GM19467 (cell line): ENCODE data around the gene USP20.

Source experiments
- ATAC-seq: cut with Tn5 transposase; IDR thresholded peaks from one replicate; pipeline ENCODE4 v1.9.1; 2021; ENCODE audit warnings: mild to moderate bottlenecking, moderate library complexity; ENCODE audit not compliant: unreplicated experiment

Gene USP20

DNA sequence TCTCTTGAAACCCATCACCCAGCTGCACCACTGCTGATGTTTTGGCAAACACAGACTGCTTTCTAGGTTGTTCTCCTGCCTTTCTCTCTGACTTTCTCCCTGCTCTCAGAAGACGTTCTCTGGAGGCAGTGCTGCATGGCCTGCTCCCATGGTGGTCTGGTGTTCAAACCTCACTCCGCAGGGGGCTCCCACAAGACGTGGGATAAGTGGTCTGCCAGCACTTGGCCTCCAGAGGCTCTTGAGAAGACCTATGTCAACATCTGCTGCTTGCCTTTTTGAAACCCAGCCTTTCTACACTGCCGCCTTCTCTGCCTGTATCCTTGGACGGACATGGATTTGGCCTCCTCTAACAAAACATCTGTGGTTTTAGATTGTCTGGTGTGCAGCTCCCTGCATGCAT is 16.6 kb downstream of the USP20 start:
- no peak for ATAC-seq

DNA sequence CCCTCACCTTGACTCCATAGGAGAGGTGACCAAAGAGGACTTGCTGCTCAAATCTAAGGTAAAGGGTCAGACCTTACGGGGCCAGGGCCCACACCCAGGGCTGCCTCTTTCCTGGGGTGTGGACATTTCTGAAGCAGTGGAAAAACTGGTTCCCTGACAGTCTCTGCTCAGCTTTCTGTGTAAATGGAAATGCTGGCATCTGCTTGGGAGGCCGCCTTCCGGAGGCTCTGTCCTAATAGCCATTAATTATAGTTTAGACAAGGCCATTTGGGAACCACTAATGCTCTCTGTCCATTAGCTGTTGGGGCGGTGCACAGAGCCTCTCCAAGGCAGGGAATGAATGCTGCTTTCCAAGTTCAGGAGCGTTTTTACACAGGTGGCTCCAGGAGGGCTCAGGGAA is 17.3 kb downstream of the USP20 start:
- no peak for ATAC-seq

DNA sequence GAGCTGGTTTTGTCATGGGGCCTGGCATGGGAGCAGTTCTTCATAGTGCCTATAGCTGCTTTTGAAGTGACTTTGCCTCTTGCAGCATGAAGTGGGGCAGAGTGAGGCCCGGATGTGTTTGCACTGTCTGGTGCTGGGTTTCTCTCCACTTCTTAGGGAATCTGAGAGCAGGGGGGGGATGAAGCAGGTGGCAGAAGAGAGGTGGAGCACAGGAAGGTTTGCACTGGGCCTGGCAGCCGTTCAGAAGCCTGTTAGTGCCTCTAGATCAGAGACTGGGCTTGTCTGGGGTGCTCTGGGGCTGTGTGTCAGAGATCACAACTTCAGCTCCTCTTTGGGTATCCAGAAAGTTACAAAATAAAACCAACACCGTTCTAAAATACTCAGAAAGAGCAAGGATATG is 18.4 kb downstream of the USP20 start:
- no peak for ATAC-seq

DNA sequence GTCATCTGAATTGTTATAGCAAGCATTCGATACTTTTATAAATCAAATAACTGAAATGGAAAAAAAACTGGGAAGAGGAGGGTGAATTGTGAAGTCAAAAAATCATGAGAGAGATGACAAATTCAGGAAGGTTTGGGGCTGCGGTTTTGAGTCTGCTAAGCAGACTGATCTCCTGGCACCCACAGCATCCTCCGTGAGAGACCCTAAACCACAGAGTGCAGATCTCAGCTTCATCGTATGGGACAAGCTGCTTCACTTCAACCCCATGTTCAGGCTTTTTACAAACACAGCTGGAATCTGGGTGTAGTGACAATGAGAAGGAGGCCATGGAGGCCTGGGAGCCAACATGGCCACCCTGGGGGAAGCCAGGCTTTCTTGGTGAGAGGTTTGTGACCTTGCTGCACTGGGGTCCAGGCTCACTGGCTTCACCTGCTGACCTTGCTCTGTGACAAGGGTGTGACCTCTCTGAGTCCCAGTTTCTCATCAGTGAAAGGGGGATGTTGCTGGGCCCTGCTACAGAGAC is 19.4 kb downstream of the USP20 start:
- no peak for ATAC-seq

DNA sequence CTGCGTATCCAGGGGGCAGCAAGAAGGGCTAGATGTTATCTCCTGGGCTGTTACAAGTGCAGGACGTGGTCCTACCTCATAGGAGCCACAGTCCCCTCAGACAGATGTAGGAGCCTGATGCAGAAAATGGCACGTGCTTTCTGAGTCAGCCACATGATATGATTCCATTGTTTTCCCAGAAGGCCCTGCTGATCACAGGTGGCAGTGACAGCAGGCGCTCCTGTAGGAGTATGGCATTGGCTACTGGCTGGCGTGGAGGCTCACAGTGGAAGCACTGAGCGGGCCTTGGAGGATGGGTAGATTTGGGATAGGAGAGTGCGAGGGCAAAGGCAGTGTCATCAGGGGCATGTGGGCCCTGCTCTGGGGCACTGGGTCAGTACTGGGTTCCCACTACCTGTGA is 21.9 kb downstream of the USP20 start:
- no peak for ATAC-seq

DNA sequence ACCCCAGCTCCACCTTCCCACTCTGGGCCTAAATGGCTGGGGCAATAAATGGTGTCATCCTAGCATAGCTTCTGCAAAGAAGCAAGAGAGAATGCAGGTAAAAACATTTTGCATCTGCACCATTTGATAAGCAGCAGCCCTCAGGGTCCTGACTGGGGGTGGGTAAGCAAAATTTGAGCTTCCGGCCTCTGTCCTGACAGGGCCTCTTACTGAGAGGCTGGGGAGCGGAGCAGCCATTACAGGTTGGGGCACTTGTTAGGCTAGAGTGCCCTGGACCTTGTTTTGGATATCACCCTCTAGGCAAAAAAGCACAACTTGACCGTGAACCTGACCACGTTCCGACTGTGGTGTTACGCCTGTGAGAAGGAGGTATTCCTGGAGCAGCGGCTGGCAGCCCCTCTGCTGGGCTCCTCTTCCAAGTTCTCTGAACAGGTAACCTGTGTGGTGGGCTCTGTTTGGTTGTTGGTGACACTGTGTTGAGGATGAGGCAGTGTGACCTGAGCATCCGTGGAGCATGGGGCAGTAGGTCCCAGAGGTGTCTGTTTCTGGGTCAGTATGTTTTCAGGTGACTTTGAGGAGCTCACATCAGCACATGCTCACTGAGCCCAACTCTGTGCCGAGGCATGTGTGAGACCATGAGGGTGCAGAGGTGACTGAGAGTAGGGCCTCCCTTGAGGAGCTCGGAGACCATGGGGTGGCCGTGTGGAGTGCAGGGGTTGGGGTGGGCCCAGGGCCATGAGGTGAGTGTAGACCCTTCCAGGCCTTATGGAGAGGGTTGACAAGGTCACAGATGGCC is 23.1 kb downstream of the USP20 start:
- ATAC-seq: no peak

DNA sequence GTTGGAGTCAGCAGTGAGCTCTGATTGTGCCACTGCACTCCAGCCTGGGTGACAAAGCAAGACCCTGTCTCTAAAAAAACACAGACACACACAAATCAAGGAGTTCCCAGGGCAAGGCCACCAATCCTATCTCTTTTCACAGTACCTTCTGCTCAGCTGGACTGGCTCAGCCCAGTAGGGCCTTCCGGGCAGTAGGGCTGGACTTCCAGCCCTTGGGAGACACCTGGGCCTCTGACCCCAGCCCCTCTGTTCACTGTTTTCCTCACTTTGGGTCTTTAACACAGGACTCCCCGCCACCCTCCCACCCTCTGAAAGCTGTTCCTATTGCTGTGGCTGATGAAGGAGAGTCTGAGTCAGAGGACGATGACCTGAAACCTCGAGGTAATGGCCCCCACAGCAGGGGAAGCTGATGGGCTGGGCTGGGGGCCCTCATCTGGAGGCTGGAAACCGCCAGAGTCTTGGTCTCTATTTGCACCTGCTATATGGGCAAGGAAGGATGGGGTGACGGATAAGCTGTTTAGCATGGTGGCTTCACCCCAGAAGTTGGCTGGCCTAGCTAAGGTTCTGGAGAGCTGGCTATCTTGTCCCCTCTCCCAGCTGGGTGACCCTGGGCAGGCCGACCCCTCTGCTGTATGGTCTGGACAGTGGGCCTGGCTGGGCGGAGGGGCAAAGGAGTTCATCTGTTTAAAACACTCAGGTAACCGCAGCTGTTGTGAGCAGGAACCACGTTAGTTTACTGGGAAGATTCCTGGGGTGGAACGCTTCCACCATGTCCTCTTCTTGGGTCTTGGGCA is 25.6 kb downstream of the USP20 start:
- no peak for ATAC-seq

DNA sequence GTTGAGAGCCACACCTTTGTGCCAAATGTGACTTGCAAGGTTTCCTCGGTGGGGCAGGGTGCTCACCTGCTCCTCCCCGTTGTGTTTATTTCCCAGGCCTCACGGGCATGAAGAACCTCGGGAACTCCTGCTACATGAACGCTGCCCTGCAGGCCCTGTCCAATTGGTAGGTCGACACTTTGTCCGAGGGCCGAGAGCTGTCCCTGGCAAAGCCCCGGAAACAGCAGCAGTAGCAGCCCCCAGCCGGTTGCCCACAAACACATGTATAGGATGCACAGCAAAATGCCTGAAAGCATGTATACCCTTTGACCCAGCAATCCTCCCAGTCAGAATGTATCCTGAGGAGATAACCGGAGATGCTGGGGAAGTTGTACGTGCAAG is 26.2 kb downstream of the USP20 start:
- no peak for ATAC-seq

DNA sequence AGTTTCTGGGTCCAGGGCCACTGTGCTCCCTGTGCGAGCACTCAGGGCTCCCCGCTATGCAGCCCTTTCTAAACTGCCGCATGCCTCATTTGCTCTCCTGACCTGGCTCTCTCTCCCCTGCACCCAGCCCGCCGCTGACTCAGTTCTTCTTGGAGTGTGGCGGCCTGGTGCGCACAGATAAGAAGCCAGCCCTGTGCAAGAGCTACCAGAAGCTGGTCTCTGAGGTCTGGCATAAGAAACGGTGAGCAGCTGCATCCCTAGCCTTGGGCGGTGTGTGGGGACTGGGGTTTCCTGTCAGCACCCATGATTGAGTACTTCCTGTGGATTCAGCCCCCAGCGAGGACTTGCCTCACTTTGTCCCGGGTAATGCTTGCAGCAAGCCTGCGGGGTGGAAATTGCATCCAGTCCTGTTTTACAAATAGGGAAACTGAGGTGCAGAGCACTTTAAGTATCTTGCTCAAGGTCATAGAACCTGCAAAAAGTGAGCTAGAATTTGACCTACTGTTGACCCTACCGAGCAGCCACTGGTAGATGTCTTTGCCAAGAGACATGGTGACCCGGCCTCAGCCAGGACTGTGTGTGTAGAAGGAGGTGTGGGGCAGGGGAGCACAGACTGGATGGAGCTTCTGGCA is 27.9 kb downstream of the USP20 start:
- ATAC-seq: no peak

DNA sequence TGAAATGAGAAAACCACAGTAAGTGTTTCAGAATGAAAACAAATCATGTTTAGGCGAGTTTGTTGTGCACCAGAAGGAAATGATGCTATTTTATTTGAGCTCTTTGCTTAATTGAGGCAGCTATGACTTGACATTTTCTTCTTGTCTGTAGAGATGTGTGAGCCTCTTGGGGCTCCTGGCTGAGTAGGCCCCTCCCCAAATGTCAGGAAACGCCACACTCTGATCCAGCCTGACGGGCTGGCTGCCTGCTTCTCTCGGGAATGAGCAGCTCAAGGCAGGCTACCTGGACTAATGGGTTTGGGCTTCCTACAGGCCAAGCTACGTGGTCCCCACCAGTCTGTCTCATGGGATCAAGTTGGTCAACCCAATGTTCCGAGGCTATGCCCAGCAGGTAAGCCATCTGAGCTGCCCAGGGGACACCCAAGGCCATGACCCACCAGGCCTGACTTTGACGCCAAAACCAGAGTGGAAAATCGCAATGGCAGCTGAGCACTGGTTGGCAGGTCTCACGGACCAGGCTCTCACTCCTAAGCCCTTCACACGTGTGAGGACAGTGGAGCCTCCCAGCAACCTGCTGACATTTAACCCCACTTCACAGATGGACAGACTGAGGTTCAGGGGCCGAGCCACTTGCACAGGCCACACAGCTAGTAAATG is 29.9 kb downstream of the USP20 start:
- ATAC-seq: no peak

DNA sequence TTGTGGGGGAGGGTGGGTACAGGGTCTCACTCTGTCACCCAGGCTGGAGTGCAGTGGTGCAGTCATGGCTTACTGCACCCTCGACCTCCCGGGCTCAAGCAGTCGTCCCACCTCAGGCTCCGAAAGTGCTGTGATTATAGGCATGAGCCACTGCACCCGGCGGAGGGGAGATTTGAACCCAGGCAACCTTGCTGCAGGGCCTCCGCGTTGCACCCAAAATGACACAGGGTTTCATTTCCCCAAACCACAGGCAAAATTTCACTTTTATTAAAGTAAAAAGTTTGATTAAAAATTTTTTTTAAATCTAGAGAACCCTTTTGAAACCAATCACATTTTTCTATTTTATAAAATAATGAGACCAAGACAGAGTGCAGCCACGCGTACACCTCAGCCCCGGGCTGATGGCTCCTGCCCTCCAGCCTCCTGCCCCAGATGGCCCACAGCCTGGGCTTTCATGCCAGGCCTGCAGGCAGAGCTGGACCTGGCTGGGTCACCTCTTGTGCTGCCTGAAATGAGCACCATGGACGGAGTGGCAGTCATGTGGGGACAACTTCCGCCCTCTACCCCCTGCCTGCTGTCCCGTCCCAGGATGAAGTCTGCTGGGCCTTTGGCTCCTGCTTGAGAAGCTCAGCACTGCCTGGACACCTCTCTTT is 30.5 kb downstream of the USP20 start:
- no peak for ATAC-seq

DNA sequence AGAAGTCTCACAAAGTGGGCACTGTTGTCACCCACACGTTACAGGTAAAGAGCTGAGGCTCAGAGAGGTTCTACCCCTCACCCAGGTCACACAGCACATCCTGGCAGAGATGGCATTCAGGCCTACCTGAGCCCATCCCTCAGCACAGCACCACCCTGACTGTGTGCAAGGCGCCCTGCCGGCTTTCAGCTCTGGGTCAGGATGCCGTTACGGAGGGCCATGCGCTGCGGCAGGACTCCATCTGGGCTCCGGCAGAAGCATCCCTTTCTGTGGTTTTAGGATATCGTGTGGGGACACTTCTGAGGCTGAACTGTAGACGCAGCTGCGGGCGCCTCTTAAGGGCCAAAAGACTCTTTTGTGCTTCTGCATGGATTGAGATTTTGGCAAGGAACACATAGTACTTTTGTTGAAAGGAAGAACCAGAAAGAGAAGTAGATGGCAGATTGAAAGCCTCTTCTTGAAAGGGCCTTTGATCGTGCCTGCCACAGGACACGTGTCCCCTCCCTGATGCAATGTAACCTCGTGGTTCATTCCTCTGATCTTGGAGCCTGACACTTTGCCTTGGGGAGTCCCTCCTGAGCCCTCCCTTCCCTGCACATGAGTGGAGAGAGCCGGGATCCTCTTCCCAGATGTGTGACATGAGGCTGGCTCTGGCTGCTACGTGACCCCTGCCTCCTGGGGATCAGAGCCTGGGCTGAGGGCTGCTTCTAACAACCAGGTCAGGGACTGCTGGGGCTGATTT is 31.3 kb downstream of the USP20 start:
- no peak for ATAC-seq

DNA sequence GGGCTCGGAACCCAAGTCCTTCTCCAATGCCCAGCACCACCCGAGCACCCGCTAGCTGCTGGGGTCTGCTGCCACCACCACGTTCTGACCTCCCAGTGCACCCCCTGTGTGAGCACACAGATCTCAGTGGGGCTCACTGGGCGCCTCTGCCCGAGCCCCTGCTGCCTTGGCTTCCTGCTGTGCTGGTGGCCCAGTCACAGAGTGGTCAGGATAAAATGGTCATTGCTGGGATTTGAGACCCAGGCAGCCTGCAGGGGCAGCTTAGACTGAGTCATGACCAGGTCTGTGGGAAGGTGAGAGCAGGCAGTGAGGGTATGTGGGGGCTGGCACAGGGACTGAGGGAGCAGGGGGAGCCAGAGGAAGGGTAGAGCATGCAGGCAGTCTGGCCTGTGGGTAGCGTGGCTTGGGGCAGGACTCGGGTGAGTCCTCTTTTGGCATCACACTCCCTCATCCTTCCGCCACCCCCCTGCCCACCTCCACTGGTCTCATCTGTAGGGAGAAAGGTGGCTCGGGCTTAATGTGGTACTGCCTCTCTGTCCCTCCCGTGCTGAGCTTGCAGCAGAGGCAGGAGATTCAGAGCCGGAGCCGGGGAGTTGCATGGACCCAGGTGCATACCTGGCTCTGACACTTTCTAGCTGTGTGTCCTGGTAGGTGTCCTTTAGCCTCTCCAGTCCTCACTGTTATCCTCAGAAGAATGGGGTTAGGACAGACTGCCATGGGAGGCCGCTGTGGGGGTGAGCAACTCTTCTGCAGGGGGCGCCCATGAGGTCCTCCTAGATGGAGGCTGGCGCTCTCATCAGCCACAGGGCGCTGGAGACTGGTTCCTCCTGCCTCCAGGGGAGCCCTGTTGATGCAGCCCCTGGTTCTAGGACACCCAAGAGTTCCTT is 32.1 kb downstream of the USP20 start:
- no peak for ATAC-seq

DNA sequence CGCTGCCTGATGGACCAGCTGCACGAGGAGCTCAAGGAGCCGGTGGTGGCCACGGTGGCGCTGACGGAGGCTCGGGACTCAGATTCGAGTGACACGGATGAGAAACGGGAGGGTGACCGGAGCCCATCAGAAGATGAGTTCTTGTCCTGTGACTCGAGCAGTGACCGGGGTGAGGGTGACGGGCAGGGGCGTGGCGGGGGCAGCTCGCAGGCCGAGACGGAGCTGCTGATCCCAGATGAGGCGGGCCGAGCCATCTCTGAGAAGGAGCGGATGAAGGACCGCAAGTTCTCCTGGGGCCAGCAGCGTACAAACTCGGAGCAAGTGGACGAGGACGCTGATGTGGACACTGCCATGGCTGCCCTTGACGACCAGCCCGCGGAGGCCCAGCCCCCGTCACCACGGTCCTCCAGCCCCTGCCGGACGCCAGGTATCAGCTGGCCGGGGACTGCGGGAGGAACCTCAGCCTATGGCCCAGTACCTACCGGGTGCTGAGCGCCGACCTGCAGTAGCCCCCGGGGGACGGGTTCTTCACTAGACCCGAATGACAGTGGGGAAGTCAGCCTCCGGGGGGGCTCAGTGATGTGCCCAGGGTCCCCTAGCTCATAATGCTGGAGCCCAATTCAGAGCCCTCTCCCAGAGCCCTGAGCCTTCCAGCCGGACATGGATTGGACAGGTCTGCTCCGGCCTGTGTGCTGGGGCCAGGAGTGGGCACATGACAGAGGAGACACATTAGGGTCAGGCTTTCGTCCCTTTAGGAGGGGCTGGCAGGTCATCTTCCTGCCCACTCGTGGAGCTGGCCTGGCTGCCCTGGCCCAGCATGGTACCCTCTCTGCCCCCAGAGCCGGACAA is 33.0 kb downstream of the USP20 start:
- no peak for ATAC-seq

DNA sequence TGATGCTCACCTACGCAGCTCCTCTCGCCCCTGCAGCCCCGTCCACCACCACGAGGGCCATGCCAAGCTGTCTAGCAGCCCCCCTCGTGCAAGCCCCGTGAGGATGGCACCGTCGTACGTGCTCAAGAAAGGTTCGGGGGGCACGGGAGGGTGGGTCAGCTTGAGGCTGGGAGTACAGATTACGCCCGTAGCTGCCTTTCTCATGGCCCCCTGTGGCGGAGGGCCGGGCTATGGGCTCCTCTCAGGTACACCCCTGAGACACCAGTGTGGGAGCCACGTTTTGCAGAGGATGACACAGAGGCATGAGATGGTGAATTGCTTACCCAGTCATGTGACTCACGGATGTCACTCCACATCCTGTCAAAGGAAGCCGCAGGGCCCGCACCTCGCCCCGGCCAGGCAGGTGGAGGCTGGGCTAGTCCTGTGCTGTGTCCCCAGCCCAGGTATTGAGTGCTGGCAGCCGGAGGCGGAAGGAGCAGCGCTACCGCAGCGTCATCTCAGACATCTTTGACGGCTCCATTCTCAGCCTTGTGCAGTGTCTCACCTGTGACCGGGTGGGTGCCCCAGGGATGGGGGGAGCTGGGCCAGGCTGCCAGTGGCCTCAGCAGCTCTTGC is 33.7 kb downstream of the USP20 start:
- no peak for ATAC-seq

DNA sequence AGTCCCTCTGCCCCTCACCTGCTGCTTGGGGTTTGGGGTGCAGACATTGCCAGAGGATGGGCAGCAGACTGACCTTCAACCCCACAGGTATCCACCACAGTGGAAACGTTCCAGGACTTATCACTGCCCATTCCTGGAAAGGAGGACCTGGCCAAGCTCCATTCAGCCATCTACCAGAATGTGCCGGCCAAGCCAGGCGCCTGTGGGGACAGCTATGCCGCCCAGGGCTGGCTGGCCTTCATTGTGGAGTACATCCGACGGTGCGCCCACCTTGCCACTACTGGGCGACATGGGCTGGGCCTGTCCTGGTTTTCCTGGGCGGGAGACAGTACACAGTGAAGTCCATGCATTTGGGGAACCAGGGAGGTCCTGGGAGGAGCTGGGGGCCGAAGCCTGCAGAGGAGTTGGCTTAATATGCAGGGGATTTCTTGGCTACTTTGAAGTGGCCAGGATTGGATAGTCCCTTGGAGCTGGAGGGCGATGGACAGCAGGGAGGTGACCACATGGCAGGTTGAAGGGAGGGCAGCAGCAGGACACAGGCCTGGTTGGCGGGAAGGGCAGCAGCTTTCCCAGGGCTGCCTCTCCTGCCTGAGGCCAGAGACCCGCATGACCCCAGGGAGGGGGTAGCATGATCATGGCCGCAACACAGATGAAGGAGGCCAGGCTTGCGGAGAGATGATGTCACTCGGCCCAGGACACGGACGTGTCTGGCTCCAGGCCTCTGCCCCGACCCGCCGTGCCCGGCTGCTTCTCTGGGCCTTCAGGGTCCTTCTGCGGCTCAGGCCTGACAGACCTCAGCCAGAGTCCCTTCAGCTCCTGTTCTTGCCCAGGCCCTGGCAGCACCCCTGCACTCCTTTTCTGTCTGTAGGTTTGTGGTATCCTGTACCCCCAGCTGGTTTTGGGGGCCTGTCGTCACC is 34.6 kb downstream of the USP20 start:
- ATAC-seq: no peak

DNA sequence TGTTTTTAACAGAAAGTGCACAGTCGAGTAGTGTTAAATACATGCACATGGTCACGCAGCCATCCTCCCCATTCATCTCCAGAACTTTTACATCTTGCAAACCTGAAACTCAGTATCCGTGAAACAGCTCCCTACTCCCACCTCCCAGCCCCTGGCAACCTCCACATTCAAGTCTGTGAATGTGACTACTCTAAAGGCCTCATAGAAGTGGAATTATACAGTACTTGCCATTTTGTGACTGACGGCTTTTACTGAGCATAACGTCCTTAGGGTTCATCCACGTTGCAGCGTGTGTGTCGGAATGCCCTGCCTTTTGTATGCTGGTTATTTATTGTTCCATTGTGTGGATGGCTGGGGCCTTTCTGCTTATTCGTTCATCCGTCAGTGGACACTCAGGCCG is 35.8 kb downstream of the USP20 start:
- no peak for ATAC-seq
